ENCODE results near the gene SC5D. TPM values are rescaled to one million over a fixed set of nuclear protein-coding genes. Genes with fewer than 3 reads are reported as not detected.

SC5D gene
- total and polyA plus RNA-seq, 2 of the 4 experiments (the other 2 are of a cell fraction), result 21.3 to 21.7 TPM

DNA sequence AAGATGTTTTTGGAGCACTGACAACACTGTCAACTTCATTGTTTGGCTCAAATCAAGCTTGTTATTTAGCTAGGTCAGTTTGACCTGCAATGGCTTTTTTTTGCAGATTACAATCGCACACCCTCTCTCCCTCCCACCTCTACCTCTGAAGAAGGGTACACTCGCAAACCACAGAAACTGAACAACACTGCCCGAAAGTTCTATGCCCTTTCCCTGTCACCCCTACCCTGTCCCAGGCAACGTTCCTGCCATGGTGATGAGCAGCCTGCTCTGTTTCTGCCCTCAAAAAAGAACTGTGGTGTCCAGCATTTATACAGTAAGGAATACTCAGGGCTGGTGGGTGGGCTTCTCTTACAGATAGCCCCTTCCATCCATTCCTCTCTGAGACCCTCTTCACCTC, 33.7 kb downstream of the SC5D start:
- BruUV-seq (replicated peaks), result no TSS peak
- Histone ChIP-seq H3K14ac (replicated peaks; ENCODE audit: low read depth, low read length) (no peak overlapping the region), H3K4me3 (ENCODE audit: insufficient read depth, low read depth, low read length) (no peak overlapping the region), H3K9me1 (ENCODE audit: insufficient read depth, low read length) (no peaks in the 10 kb centered on the region), H2BK5ac (ENCODE audit: low read depth, low read length, poor library complexity, severe bottlenecking) (no peak overlapping the region), H2AK9ac (replicated peaks; ENCODE audit: low read depth, low read length, poor library complexity) (no peak overlapping the region), H3K27me3 (ENCODE audit: control insufficient read depth, insufficient read depth, low read length) (peaks cover 38% of the 10 kb centered on the region), H3K9me3 (ENCODE audit: control insufficient read depth, insufficient read depth, low read length) (no peaks in the 10 kb centered on the region), H2AK5ac (ENCODE audit: low read depth, low read length) (no peak overlapping the region), H3K36me3 (ENCODE audit: control insufficient read depth, insufficient read depth, low read length) (no peaks in the 10 kb centered on the region), H3K9ac (ENCODE audit: low read depth, low read length) (no peak overlapping the region), H3K4me2 (ENCODE audit: low read depth, low read length) (no peak overlapping the region), H4K20me1 (ENCODE audit: insufficient read depth, low read length) (no peaks in the 10 kb centered on the region), H4K8ac (ENCODE audit: low read depth in 2 of 2, low read length in 2 of 2) (no peak overlapping the region), H3K79me1 (ENCODE audit: low read depth in 1 of 2, low read length in 2 of 2) (no peaks in the 10 kb centered on the region), H3K27ac (ENCODE audit: insufficient read depth, low read length) (no peak overlapping the region), H2BK120ac (ENCODE audit: low read depth, low read length) (no peak overlapping the region), H2BK20ac (ENCODE audit: low read depth, low read length) (no peak overlapping the region), H3K23ac (ENCODE audit: low read depth, low read length) (no peak overlapping the region), H3K18ac (ENCODE audit: low read depth, low read length) (no peak overlapping the region), H3K4ac (ENCODE audit: low read depth, low read length) (no peak overlapping the region), H3K56ac (ENCODE audit: extremely low read depth, insufficient read depth, low read length) (no peak overlapping the region), H3K4me1 (ENCODE audit: control insufficient read depth, insufficient read depth, low read length) (no peaks in the 10 kb centered on the region), H2BK15ac (ENCODE audit: low read depth, low read length) (no peak overlapping the region), H4K91ac (ENCODE audit: insufficient read depth, low read depth, low read length) (no peak overlapping the region), H2AFZ (replicated peaks; ENCODE audit: low read length, poor library complexity) (no peak overlapping the region), H4K5ac (ENCODE audit: low read depth, low read length) (no peak overlapping the region)
- no peak for DNase-seq
- intact Hi-C loops (cut with micrococcal nuclease), result no loop called here
- POLR2A ChIA-PET (ENCODE audit: unreplicated experiment), result no interaction called here
- 85% methylated on average over 3 of the region's 4 CpGs; no CpG with 5 or more reads in 1 of the 2 experiments for WGBS, 2 experiments (ENCODE audit: extremely low coverage in 2 of 2, insufficient read length in 1 of 2)
- TF ChIP-seq MAFK (IDR thresholded peaks at IDR 0.05; ENCODE audit: low read depth, low read length), result no peak
- CTCF ChIA-PET, result no interaction called here
- no peak for ATAC-seq (ENCODE audit: low read depth)
- in situ Hi-C loops (cut with MboI; ENCODE audit: low sequenced_read_pairs), result no loop called here
- dilution Hi-C loops (cut with HindIII; ENCODE audit: low sequenced_read_pairs, unreplicated experiment), result no loop called here
